Measurements from ENCODE around the gene GUCA2B.

Gene GUCA2B

GRCh38 chr1:42142894-42143675 lies 10.1 kb upstream of the GUCA2B start:
- DNase-seq (ENCODE audit: extremely low read depth in 1 of 2, low read depth in 1 of 2): no peak

GRCh38 chr1:42143896-42144710 lies 9.1 kb upstream of the GUCA2B start:
- no peak for DNase-seq (ENCODE audit: extremely low read depth in 1 of 2, low read depth in 1 of 2)

GRCh38 chr1:42144711-42145388 lies 8.4 kb upstream of the GUCA2B start:
- no peak for DNase-seq (ENCODE audit: extremely low read depth in 1 of 2, low read depth in 1 of 2)

DNA sequence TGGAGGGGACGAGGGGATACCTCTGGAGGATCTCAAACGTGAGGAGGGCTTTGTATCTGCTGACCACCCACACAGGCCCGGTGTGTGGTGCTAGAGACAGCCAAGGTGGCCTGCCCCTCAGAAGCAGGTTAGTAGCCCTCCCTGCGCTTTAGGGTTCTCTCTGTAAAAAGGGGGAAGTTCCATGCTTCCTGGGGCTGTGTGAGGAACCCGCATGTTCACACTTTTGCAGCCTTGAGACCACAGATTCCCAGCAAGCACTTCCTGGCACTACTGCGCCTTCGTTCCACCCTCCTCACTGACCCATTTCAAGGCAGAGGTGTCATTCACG lies 7.9 kb upstream of the GUCA2B start:
- no peak for DNase-seq (ENCODE audit: extremely low read depth in 1 of 2, low read depth in 1 of 2)

DNA sequence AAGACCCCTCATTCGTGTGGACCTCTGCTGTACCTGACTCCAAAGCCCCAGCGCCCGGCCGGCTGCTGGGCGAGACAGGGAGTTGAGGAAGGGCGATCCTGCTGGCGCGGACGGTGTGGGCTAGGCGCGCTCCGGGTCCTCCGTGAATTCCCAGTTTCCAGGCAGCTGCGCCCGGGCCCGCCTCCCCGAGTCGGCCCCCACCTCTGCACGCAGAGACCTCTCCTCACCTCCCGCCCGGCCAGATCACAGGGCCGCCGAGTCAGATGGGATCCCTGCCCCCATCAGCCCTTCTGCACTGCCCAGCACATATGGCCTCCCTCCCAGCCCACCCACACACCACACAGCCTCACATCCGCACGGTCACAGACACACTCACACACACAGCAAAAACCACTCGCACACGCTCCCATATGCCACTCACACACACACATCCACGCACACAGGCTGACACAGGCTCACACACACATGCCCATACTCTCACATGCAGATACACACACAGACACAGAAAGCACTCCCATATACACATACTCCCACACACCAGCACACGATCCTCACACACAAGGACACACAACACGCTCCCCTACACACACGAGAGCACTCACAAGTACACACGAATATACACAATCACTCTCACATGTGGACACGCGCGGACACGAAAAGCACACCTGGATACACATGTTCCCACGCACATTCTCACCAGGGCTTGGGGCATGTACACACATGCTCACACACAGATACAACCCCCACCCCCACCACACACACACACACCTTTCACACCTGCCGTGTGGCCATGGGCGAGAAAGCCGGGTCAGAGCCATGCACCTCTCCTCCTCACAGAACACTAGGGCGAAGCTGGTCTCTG lies 7.2 kb upstream of the GUCA2B start:
- DNase-seq (ENCODE audit: extremely low read depth in 1 of 2, low read depth in 1 of 2): no peak

DNA sequence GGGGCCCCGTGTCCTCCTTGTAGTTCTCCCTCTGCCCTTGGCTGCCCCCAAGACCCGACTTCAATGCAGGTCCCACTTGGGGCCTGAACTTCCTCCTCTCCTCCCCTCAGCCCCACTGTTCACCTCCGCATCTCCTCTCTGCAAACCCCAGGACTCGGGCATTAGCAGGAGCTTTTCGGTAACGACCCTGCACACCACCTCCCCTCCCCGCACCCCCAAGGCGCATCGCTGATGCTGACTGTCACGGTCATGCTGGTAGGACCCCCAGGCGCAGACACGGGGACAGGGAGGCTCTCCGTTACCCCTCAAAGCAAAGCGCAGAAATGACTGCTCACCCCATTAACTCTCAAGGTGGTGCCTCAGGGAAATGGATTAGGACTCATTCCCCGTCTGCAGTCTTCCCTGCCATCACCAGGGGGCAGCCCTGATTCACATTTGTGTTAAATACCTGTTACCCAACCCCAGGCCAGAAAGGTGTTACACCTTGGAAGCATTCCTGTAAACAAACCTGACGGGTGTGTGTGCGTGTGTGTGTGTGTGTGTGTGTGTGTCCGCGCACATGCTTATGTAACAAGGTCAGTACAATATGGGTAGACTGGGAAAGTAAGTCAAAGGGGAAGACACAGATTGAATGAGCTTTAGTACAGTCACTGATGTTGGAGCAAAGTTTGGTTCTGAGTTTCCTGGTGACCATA lies 6.4 kb upstream of the GUCA2B start:
- peak; percentile 23 to 33 for DNase-seq (ENCODE audit: extremely low read depth in 1 of 2, low read depth in 1 of 2)

DNA sequence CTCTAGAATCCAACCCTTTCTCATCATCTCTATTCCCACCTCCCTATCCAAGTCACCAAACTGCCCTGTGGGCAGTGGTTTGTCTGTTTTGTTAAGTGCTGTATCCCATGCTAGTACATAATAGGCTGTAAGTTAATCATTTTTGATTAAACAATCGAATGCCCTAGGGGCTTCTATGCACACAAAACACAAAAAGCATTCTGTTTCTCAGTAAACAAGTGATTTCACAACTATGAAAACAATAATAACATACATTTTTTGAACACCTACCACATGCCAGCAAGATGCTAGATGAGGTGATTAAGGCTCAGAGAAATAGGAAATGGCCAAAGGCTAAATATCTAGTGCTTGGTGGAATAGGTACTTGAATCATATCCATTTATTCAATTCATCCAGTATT lies 5.0 kb upstream of the GUCA2B start:
- no peak for DNase-seq (ENCODE audit: extremely low read depth in 1 of 2, low read depth in 1 of 2)

DNA sequence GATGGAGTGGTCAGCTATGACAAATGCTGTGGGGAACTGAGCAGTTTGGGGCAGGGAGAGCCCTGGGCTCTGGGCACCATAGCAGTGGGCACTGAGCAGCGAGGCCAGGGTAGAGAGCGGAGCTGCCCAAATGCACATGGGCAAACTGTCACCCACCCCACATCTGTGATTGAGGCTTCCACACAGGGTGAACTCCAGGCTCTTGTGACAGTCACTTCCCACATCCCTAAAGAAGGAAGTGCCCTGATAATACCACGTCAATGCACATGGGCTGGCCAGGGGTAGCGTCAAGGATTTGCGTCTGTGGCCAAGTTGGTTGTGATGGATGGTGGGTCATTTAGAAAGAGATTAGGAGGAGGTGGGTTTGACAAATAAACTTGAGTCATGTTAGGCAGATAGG lies 2.6 kb upstream of the GUCA2B start:
- DNase-seq (ENCODE audit: extremely low read depth in 1 of 2, low read depth in 1 of 2): no peak

GRCh38 chr1:42152119-42152518 lies 1.1 kb upstream of the GUCA2B start:
- DNase-seq (ENCODE audit: extremely low read depth in 1 of 2, low read depth in 1 of 2): no peak

- DNase-seq (ENCODE audit: extremely low read depth in 1 of 2, low read depth in 1 of 2): no peak
These were observed 414 bp downstream of the GUCA2B start for GRCh38 chr1:42153624-42154023.

DNA sequence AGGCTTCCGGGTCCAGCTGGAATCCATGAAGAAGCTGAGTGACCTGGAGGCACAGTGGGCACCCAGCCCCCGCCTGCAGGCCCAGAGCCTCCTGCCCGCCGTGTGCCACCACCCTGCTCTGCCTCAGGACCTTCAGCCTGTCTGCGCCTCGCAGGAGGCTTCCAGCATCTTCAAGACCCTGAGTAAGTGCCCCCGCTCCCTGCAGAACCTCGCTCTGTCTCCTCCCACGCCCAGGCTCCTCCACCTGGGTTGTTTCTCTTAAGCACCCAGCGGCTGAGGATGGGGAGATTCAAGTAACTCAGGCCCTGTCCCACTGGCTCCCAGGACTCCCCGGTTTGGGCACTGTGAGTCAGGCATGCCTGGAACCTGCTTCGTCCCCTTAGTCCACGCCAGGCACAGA lies 1.5 kb downstream of the GUCA2B start:
- DNase-seq (ENCODE audit: extremely low read depth in 1 of 2, low read depth in 1 of 2): no peak

DNA sequence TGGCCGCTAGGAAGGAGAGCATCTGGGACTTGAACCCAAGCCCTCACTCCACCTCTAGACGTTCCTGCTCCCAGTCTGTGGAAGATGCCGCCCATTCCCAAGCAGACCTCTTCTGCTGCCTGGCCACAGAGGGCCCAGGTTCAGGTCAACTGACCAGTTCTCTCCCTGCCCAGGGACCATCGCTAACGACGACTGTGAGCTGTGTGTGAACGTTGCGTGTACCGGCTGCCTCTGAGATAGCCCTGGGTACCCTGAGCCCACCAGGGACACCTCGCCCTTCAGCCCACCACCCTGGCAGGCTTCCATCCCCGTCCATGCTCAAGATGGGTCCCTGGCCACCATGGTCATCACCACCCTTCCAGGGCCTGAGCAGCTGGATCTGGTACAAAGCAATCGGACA lies 2.2 kb downstream of the GUCA2B start:
- DNase-seq (ENCODE audit: extremely low read depth in 1 of 2, low read depth in 1 of 2): no peak

DNA sequence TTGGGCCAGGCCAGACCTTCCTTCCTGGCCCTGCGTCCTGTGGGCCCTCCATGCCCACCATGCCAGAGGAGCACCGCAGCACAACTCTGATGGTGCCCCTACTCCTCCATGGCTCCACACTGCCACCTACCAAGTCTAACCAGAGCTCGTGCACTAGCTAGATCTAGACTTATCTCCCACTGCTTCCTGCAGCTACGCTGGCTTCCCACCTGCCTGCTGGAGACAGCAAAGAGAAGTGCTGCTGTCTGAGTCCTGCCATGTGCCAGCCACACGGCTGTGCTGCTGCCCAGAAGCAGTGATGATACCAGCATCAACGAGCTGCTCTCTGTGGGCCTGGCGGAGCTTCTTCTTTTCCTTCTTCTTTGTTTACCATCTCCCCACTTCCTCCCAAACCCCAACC lies 4.5 kb downstream of the GUCA2B start:
- DNase-seq (ENCODE audit: extremely low read depth in 1 of 2, low read depth in 1 of 2): no peak

DNA sequence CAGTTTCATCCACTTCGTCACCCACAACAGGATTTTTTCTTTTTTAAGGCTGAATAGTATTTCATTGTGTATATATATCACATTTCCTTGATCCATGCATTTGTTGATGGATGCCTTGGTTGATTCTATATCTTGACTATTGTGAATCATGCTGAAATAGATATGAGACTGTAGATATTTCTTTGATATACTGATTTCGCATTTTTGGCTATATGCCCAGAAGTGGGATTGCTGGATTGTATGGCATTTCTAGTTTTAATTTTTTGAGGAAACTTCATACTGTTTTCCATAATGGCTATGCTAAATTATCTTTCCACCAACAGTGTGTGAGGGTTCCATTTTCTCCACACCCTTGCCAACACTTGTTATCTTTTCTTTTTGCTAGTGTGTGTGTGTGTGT lies 5.0 kb downstream of the GUCA2B start:
- DNase-seq (ENCODE audit: extremely low read depth in 1 of 2, low read depth in 1 of 2): no peak

DNA sequence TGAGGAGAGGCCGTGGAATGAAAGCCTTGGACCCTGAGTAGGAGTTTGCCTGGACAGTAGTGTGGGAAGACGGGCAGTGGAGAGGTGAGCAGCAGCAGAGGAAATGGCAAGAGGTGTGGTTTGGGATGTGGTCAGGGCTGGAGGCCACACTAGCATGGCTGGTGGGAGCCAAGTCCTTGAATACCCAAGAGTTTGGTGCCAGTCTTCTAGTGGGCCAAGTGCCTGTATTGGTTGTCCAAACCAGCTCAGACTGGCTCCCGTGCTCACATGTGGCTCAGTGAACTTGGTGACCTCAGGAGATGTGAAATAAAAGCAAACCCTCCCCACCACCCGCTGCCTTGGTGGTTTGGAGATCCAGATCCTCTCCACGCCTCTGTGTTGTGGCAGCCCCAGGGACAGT lies 9.0 kb downstream of the GUCA2B start:
- DNase-seq (ENCODE audit: extremely low read depth in 1 of 2, low read depth in 1 of 2): no peak

DNA sequence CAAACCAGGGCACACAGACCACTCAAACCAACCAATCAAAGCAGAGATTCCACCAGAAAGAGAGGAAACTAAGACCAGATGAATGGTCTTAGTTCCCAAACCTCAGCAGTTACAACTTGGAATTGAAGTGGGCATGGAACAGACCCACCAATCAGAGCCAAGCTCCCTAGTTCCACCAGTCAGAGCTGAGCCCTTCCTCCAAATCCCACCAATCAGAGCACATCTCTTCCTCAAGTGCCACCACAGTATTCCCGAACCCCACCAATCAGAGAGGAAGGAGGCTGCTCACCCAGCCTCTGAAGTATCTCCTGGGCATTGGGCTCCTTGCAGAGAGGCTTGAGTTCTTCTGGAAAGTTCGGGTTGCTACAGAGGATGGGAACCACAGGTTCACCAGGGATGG lies 9.9 kb downstream of the GUCA2B start:
- no peak for DNase-seq (ENCODE audit: extremely low read depth in 1 of 2, low read depth in 1 of 2)

GRCh38 chr1:42163536-42164503 lies 10.6 kb downstream of the GUCA2B start:
- no peak for DNase-seq (ENCODE audit: extremely low read depth in 1 of 2, low read depth in 1 of 2)

DNA sequence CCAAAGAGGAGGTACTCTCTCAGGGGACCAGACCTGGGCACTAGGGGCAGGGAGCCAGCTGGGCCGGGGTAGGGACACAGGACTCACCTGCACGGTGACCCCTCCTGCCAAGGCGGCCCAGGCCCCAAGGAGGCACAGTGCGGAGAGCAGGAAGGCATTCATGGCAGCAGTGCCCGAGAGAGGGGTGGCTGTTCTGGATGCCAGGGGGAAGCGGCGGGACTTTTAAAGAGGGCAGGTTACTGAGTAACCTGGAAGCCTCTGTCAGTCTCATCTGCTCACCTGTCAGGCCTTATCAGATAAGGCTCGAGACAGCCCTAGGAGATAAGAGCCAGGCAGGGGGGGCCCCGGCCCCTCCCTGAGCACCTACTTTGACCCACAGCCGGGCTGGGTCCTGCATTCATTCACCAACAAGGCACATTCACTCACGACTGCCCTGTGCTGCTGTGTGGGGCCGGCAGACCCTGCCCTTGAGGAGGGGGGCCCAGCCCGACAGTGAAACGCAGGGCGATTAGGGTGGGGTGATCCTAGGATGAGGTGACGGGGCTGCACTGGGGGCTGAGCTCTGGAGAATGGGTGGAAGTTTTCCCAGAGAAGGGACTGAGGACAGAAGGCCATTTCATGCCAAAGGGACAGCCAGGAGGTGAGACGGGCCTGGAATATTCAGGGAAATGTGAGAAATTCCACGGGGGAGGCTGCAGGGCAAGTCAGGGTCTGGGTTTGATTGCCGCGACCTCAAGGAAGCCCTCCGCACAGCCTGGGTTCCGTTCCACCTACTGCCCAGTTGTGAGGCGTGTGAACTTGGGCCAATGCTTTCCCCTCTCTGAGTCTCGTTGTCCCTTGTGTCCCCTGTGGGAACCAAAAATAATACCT lies 11.6 kb downstream of the GUCA2B start, which contains the start of gene GUCA2A:
TSS of gene GUCA2A (minus strand) at position 195 of the 870 bp plus-strand sequence. CDS start at position 162, 33 bp downstream.
- DNase-seq (ENCODE audit: extremely low read depth in 1 of 2, low read depth in 1 of 2): no peak

Data from activated CD8-positive, alpha-beta memory T cell treated with anti-CD3 and anti-CD28 coated beads for 1 hour (primary cell).